HG02870 (cell line): ENCODE data around the gene CCL21.

ENCODE experiments used
- ATAC-seq: cut with Tn5 transposase; IDR thresholded peaks from one replicate; pipeline ENCODE4 v1.9.1; 2021; ENCODE audit warnings: mild to moderate bottlenecking, moderate library complexity; ENCODE audit not compliant: unreplicated experiment

The CCL21 gene

DNA sequence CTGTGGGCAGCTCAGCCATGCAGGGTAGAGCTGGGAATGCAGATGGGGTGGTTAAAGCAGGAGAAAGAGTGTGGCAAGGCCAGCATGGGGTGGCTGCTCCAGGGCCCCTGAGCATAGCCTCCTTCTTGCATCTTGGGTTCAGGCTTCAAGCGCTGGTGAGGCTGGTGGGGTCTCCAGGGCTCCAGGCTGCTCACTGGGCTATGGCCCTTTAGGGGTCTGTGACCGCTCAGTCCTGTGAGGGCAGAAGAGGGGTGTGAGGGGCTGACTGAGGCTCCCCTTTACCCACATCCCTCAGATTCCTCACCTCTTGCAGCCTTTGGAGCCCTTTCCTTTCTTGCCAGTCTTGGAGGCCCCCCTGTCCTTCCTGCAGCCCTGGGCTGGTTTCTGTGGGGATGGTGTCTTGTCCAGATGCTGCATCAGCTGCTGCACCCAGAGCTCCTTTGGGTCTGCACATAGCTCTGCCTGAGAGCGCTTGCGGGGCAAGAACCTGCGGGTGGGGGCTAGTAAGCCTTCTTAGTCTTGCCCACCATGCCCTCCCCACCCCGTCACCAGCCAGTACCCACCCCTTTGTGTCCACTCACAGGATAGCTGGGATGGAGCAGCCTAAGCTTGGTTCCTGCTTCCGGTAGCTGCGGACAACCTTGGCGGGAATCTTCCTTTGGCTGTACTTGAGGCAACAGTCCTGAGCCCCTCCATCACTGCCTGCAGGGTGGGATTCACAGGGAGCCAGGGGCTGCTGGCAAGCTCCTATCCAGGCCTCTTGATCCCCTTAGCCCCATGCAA is 549 bp downstream of the CCL21 start:
- no peak for ATAC-seq

DNA sequence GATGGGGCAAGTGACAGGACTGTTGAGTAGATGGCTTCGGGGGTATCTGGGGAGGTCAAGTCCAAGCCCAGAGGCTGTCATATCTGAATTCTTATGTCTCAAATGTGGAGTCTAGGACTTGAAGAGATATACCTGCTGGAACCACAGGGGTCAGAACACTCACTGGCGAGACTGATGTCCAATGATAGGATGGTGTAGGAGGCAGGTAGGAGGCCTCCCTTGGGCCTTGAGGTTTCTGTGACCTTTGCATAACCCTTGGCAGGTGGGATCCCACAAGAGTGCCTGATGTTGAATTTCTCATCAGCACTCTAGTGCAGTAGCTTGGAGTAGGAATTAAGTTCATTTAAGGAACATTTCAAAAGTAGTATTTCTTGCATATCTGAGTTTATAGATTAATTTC is 2.8 kb downstream of the CCL21 start:
- ATAC-seq, result no peak

DNA sequence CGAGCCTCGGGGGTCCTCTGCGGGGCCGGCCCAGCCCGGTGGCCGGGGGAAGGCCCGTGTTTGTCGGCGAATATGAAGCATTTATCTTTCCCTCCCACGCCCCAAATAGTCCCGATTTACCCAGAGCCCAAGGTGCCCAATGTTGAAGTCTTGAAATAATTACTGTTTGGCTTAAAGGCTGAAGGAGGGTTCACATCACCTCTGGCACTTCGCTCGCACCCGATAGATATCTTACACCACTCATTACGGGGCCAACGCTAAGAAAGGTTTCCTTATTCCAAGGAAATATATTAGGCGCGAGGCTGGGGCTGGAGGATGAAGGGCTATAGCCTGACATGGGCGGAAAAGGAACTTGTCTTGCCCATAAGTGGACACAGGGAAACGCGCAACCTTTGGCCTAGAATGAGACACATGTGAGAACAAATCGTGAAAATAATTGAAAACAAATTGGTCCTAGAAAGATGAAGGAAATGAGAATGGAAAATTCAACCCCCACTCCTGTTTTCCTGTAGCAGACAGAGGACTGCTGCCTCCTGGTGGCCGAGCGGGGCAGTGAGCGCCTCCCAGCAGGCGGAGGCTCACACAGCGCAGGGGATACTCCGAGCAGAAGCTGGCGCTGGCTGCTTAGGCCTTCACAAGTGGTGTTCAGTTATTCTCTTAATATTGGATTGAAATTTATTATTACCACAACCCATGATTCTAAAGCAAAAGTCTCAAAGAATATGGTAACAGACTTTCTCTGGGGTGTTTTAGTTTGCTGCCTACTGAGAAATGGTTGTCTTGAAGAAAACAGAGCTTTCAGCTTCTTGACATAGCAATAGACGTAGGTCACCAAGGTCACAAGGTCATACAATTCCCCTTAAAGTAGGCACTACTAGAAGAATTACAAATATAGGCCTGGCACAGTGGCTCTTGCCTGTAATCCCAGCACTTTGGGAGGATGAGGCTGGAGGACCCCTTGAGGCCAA is 7.9 kb downstream of the CCL21 start:
- peak; percentile 72 for ATAC-seq

- no peak for ATAC-seq
Measured at GRCh38 chr9:34701023-34701768, 8.7 kb downstream of the CCL21 start.

GRCh38 chr9:34694811-34695210 is 15.1 kb downstream of the CCL21 start:
- ATAC-seq, result no peak

DNA sequence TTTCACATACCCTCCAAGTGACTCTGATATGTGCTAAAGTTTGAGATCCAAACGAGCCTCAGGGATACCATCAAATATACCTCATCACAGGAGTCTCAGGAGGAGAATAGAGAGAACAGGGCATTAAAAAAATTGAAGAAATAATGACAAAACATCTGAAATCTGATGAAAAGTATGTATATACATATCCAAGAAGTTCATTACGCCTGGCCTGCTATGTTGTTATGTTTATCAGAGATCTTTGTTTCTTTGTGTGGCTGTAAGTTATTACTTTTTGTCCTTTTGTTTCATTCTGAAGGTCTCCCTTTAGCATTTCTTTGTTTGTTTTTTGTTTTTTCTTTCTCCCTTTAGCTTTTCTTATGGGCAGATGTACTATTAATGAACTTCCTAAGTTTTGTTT is 16.4 kb downstream of the CCL21 start:
- ATAC-seq, result no peak

- no peak for ATAC-seq
Measured at GRCh38 chr9:34691936-34692315, 18.0 kb downstream of the CCL21 start.

DNA sequence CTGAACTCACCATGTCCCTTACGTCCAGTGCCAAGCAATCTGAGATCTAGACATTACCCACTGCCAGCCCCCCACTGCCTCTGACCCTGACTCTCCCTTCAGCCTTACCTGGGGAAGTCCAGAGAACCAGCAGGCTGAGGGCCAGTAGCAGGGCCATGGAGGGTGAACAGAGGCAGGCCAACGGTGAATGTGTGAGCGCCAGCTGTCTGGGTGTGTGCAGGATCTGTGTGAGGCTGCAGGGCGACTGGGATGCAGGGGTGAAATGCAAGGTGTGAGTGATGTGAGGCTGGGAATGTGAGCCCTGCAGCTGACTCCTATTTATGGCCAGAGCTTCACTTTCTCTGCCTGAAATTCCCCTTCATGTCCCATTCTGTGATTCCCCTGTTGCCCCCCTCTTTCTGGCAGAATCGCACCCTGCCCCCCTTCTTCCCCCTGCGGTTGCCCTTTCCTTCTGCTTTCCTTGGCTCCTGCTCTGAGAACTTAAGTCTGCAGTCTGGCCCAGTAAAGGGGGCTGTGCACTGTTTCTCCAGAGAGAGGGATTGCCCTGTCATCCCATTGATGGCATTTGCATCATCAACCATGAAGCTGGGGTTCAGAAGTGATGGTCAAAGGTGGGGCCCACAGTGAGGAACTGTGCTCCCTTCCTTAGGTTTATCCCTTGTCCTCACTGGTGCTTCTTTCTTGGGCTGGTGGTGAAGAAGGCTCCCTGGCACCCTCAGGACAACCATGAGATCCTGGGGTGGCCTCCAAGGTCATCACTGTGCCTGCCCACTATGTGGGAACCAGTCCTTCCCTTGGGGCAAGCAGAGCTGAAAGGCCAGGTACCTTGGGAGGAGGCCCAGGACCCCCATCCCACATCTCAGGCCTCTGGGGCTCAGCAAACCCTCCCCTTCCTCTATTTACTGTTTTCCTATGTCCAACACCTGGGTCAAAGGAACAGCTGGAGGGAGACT is 18.7 kb downstream of the CCL21 start, which contains the start of gene CCL19:
TSS of gene CCL19 (minus strand) at position 294 of the 953 bp plus-strand sequence. CDS start at position 157, 137 bp downstream.
- no peak for ATAC-seq

DNA sequence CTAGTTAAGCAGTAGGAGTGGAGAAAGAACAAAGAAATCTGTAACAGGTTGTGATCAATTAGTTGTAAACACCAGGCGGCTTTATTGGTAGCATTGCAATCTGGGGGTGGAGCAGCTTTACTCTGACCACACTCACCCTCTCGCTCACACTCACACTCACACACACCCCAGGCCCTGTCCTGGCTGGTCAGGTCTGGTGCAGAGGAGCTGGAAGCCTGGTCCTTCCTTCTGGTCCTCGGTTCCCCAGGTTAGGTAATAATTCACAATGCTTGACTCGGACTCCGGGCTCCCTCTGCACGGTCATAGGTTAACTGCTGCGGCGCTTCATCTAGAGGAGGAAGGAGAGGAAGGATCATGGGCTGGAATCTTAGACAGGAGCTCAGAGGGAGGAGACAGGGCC is 20.4 kb downstream of the CCL21 start:
- ATAC-seq, result no peak

DNA sequence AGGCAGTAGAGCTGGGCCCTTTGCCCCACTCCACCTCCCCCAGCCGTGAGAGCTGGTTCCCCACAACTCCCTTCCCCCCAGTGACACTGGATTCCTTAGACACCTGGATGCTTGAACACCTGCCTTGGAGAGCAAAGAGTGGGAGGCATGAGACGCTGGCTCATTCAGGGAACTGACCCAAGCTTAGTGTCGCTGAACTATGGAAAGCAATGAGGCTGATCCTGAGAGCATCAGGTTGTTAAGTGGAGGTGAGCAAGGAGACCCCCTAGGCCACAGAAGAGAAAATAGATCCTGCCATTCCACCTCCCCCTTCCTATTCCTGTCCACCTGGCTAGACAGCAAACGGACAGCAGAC is 20.8 kb downstream of the CCL21 start:
- ATAC-seq, result no peak

GRCh38 chr9:34688329-34689115 is 21.4 kb downstream of the CCL21 start:
- no peak for ATAC-seq

DNA sequence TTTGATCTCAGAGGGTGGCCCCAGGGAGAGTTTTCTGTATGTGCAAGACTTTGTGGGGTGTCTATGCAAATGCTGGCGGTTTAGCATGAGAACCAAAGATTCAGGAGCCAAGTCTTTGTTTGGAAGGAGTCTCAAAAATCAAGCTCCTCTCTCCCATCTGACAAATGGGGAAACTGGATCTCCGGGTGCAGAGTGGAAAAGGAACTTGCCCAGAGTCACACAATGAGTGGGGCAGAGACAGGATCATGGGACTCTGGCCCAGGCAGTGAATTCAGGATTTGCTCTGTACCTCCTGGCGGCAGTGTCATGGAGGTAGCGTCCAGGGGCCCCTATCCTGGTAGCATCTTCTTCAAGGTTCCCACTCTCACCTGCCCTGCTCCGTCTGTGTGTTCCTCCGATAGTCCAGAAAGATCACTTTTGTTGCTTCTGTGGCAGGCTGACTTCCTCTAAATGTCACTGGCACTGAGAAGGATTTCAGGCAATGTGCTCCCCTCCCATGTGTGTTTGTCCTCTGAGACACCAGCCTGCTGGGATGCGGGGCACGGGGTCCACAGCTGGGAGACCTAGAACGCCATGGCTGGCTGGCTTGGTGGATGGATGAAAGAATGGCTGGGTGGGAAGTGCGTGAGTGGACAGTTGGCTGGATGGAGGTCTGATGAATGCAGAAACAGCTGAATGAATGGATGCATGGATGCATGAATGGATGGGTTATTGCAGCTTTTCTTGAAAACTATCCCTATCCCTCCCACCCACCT is 22.5 kb downstream of the CCL21 start:
- no peak for ATAC-seq

DNA sequence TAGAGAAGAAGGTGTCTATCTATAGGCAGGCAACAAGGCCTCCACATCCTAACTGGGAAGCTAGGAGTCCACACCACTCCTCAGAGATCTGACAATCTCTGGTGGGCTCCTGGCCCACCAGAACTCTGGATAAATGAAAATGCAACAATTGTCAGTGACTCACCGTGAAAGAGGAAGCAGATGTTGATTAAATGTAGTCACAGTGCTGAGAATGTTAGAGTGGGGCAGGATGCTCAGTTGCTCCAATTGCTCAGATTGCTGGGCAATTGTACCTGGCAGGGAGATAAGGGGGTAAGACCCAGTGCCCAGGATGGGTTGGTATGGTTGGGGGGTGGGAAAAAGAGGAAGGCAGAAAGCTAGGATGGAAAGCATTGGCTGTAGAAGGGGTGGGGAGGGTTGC is 23.2 kb downstream of the CCL21 start:
- ATAC-seq, result no peak

GRCh38 chr9:34686231-34686630 is 23.7 kb downstream of the CCL21 start:
- no peak for ATAC-seq

- no peak for ATAC-seq
Measured at GRCh38 chr9:34685591-34685990, 24.3 kb downstream of the CCL21 start.

DNA sequence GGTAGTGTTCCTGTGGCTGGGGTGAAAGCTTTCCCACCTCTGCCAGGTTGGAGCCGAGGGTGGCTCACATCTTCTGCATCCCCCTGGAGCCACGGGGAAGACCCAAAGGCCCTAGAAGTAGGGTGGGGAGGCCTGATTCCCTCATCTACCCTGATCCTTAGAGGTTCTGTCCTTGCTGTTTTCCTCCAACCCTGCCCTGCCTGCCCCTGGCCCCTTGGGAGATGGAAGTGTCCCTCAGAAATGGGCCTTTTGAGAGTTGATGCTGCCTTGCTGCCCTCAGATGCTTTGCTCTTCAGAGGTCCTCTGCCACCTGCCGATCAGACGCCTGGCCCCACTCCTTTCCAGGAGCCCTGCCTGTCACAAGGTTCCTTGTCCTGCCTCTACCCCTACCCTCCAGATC is 25.1 kb downstream of the CCL21 start:
- no peak for ATAC-seq

DNA sequence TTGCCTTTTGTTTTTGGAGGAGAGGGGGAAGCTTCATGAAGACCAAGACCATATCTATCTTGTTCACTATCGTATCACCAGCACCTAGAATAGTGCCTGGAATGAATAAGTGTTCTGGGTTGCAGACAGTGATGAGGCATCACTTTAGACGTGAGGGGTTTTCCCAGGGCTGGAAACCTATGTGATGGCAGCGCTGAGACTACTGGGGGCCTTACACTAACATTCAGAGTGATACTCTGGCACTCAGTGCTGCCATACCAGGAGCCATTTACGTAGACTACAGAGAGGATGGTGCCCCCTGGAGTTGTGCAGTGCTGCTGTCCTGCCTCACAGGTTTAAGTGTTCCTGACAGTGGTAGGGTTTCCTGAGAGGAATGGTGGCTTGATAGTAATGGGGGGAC is 25.8 kb downstream of the CCL21 start:
- no peak for ATAC-seq

DNA sequence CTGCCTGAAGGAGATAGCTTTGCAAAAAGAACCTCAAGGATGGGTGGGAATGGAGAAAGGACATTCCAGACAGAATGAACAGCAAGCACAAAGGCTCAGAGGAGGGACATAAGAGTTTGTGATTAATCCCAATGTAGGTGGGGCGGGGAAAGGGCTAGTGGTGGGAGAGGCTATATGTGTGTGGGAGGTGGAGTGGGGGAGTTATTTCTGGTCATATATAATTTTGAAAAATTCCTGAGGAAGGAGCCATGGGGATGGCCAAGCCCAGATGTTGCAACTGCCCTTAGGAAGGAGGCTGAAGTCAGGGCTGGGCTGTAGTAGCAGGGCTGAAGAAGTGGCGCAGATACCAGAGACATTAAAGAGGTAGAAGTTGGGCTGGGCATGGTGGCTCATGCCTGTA is 34.1 kb downstream of the CCL21 start:
- no peak for ATAC-seq
